ENCODE data around the gene EGFL8. TPM values are rescaled to one million over a fixed set of nuclear protein-coding genes. Genes with fewer than 3 reads are reported as not detected.

EGFL8 gene
- total and polyA plus RNA-seq, 12 donors = 1.3 to 103 (median 9.0) TPM

- TF ChIP-seq CTCF (IDR thresholded peaks at IDR 0.05) (peak in 1 of 6 experiments; percentile 2), POLR2A (IDR thresholded peaks at IDR 0.05) (peak; percentile 98)
- WGBS, 4 donors = 0 to 1% (median 0%) methylated on average over 5 to 58 of the region's 58 CpGs
- Histone ChIP-seq H3K4me3 (peak overlapping the region; percentile 12 to 95 (median 84)), H3K9me3 (replicated peaks in 1 of 3) (no peaks in the 10 kb centered on the region), H3K36me3 (replicated peaks in 1 of 2) (no peaks in the 10 kb centered on the region), H3K27me3 (no peaks in the 10 kb centered on the region), H3K27ac (peak overlapping the region; percentile 98 to 100 (median 99)), H3K4me1 (replicated peaks in 1 of 2) (peaks cover 6 to 29% of the 10 kb centered on the region in 2 donors)
- peak; percentile 85 to 97 (median 90) for DNase-seq
- intact Hi-C loops (cut with DNase I) = no loop called here
Observed at GRCh38 chr6:32195902-32196681, 31.7 kb downstream of the EGFL8 start.

- intact Hi-C loops (cut with DNase I) = no loop called here
- no peaks in the 10 kb centered on the region for H3K9me3 ChIP-seq (replicated peaks in 1 of 3)
- peak overlapping the region in 2 of 4 donors; percentile 77 to 95 for H3K4me3 ChIP-seq
- no peaks in the 10 kb centered on the region for H3K36me3 ChIP-seq (replicated peaks in 1 of 2)
- 22 to 32% (median 27%) methylated on average over 16 to 28 of the region's 28 CpGs for WGBS, 4 donors
- peak overlapping the region in 4 of 5 donors; percentile 98 to 100 (median 100) for H3K27ac ChIP-seq
- DNase-seq = peak in 3 of 7 donors; percentile 49 to 74 (median 54)
- TF ChIP-seq CTCF (IDR thresholded peaks at IDR 0.05) (no peak), POLR2A (IDR thresholded peaks at IDR 0.05) (no peak)
- peaks cover 6 to 27% of the 10 kb centered on the region in 2 donors for H3K4me1 ChIP-seq (replicated peaks in 1 of 2)
- H3K27me3 ChIP-seq = no peaks in the 10 kb centered on the region
Observed at GRCh38 chr6:32196682-32197616, 32.6 kb downstream of the EGFL8 start.

GRCh38 chr6:32198345-32198696 lies 33.9 kb downstream of the EGFL8 start:
- H3K9me3 ChIP-seq (replicated peaks in 1 of 3) = no peaks in the 10 kb centered on the region
- peaks cover 6 to 26% of the 10 kb centered on the region in 2 donors for H3K4me1 ChIP-seq (replicated peaks in 1 of 2)
- no peak overlapping the region for H3K27ac ChIP-seq
- intact Hi-C loops (cut with DNase I) = no loop called here
- no peaks in the 10 kb centered on the region for H3K36me3 ChIP-seq (replicated peaks in 1 of 2)
- TF ChIP-seq POLR2A (IDR thresholded peaks at IDR 0.05) (no peak), CTCF (IDR thresholded peaks at IDR 0.05) (no peak)
- peak in 1 of 7 donors; percentile 59 for DNase-seq
- no peaks in the 10 kb centered on the region for H3K27me3 ChIP-seq
- H3K4me3 ChIP-seq = no peak overlapping the region
- 65 to 72% (median 67%) methylated on average over 2 to 3 of the region's 3 CpGs for WGBS, 4 donors

GRCh38 chr6:32198866-32199265 lies 34.5 kb downstream of the EGFL8 start:
- no peaks in the 10 kb centered on the region for H3K27me3 ChIP-seq
- peaks cover 6 to 21% of the 10 kb centered on the region in 2 donors for H3K4me1 ChIP-seq (replicated peaks in 1 of 2)
- no peak overlapping the region for H3K4me3 ChIP-seq
- no peak overlapping the region for H3K27ac ChIP-seq
- WGBS, 4 donors = 81 to 89% (median 87%) methylated on average over 16 to 17 of the region's 17 CpGs
- TF ChIP-seq POLR2A (IDR thresholded peaks at IDR 0.05) = no peak
- no peaks in the 10 kb centered on the region for H3K9me3 ChIP-seq (replicated peaks in 1 of 3)
- intact Hi-C loops (cut with DNase I) = no loop called here
- H3K36me3 ChIP-seq (replicated peaks in 1 of 2) = no peaks in the 10 kb centered on the region
- DNase-seq = no peak
